ENCODE data around the gene MASTL. TPM values are rescaled to one million over a fixed set of nuclear protein-coding genes. Genes with fewer than 3 reads are reported as not detected.
A peak's percentile ranks its signal among the peaks of the same experiment; 100 is the strongest.

The MASTL gene
- total and polyA plus RNA-seq, 2 experiments from 2014 or later, result 28.2 to 43.1 TPM

DNA sequence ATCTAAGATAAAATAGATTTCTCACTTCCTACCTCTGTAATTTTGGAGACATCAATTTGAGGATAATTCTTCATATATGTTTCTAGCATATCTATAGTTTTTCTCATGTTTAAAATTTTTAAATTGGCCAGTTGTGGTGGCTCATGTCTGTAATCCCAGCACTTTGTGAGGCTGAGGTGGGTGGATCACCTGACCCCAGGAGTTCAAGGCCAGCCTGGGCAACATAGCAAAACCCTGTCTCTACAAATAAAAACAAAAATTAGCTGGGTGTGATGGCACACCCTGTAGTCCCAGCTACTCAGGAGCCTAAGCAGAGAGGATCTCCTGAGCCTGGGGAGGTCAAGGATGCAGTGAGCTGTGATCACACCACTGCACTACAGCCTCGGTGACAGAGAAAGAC lies 80.6 kb downstream of the MASTL start:
- Mint-ChIP-seq H3K36me3 (ENCODE audit: low read depth) (peaks cover 5% of the 10 kb centered on the region; the same call in 2 of the 3 replicates), H3K9me3 (no peaks in the 10 kb centered on the region; the same call in 2 of the 3 replicates), H3K27ac (no peak overlapping the region), H3K27me3 (ENCODE audit: insufficient read depth, low read depth, poor library complexity) (peaks cover 7% of the 10 kb centered on the region), H3K4me1 (peaks cover 4% of the 10 kb centered on the region; the same call in 2 of the 3 replicates), H3K4me3 (no peak overlapping the region)
- Histone ChIP-seq H3K4me1 (ENCODE audit: insufficient read depth) (peaks cover 8% of the 10 kb centered on the region; the same call in 1 of the 2 replicates), H3K4me2 (no peak overlapping the region), H3K27me3 (ENCODE audit: insufficient read depth) (no peaks in the 10 kb centered on the region), H3F3A (replicated peaks; ENCODE audit: low read depth) (no peaks in the 10 kb centered on the region), H3K4me3 (no peak overlapping the region), H3K27ac (ENCODE audit: low read depth) (no peak overlapping the region), H3K36me3 (ENCODE audit: insufficient read depth) (no peaks in the 10 kb centered on the region; the same call in 1 of the 2 replicates), H3K9me2 (ENCODE audit: insufficient read depth) (no peaks in the 10 kb centered on the region), H3K79me2 (replicated peaks; ENCODE audit: insufficient read depth) (peaks cover 3% of the 10 kb centered on the region; the same call in 1 of the 2 replicates), H2AFZ (no peak overlapping the region), H4K20me1 (replicated peaks; ENCODE audit: insufficient read depth) (no peaks in the 10 kb centered on the region)
- TF ChIP-seq ZNF114 (CRISPR knock-in tag; IDR thresholded peaks at IDR 0.05), result no peak
- TF ChIP-seq POLR2AphosphoS5 (IDR thresholded peaks at IDR 0.05; ENCODE audit: low read depth), result no peak
- TF ChIP-seq, protein P1, sequence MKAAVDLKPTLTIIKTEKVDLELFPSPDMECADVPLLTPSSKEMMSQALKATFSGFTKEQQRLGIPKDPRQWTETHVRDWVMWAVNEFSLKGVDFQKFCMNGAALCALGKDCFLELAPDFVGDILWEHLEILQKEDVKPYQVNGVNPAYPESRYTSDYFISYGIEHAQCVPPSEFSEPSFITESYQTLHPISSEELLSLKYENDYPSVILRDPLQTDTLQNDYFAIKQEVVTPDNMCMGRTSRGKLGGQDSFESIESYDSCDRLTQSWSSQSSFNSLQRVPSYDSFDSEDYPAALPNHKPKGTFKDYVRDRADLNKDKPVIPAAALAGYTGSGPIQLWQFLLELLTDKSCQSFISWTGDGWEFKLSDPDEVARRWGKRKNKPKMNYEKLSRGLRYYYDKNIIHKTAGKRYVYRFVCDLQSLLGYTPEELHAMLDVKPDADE (IDR thresholded peaks at IDR 0.05), result no peak
- TF ChIP-seq EZH2 (IDR thresholded peaks at IDR 0.05; ENCODE audit: low read depth, unreplicated experiment), result no peak
- TF ChIP-seq STAT1 (IDR thresholded peaks at IDR 0.05; ENCODE audit: unreplicated experiment), result no peak
- no peak for TF ChIP-seq ZNF331 (CRISPR knock-in tag; IDR thresholded peaks at IDR 0.05; ENCODE audit: low read depth)
- no peak for TF ChIP-seq EZH2phosphoT487 (IDR thresholded peaks at IDR 0.05; ENCODE audit: unreplicated experiment)
- TF ChIP-seq CREB1 (CRISPR knock-in tag; IDR thresholded peaks at IDR 0.05; ENCODE audit: low read depth), result no peak
- no peak for ATAC-seq
- DNase-seq (ENCODE audit: low spot score), result no peak

Small RNAs within 50 kb of the gene (small RNA-seq; reads per million reads assigned to genes)
- gene RNU2-24P (ENCODE audit: low replicate concordance) (1.3 reads per million, percentile 69 among the genes with 10 or more reads in this experiment), gene RNU7-12P (ENCODE audit: low replicate concordance) (not detected)

Other genes with a start within 250 kb of the MASTL start
- gene ANKRD26, start 54.9 kb upstream of the MASTL start, total RNA-seq (2014; rRNA removed; shearing (Covaris generic)), result 7.1 and 7.9 TPM in 2 replicates
- 13.1 and 23.1 TPM in 2 replicates for gene ANKRD26, start 54.9 kb upstream of the MASTL start, polyA plus RNA-seq (2016; fragmentation: Nextera tagmentation; extraction: Ambion mirVana)
- gene YME1L1, start 968 bp upstream of the MASTL start, total RNA-seq (2014; rRNA removed; shearing (Covaris generic)), result 94.3 and 105 TPM in 2 replicates
- gene YME1L1, start 968 bp upstream of the MASTL start, polyA plus RNA-seq (2016; fragmentation: Nextera tagmentation; extraction: Ambion mirVana), result 34.9 and 44.3 TPM in 2 replicates
- 9.8 and 12.5 TPM in 2 replicates for gene ACBD5, start 85.4 kb downstream of the MASTL start, total RNA-seq (2014; rRNA removed; shearing (Covaris generic))
- 6.7 and 10.1 TPM in 2 replicates for gene ACBD5, start 85.4 kb downstream of the MASTL start, polyA plus RNA-seq (2016; fragmentation: Nextera tagmentation; extraction: Ambion mirVana)

Measured in GM23338 (cell line).